Neural cell (in vitro differentiated cells): Measurements from ENCODE around the gene RECK.

Source experiments
- EP300 ChIP-seq: fragments of 450-650 bp; conservative IDR thresholded peaks from 2 replicates; pipeline ENCODE4 v1.6.1; 2014; ENCODE audit warnings: antibody characterized with exemption, mild to moderate bottlenecking, moderate library complexity; ENCODE audit not compliant: poor library complexity, severe bottlenecking
- MXI1 ChIP-seq: fragments of 450-650 bp; conservative IDR thresholded peaks from 2 replicates; pipeline ENCODE4 v1.6.1; 2014; ENCODE audit warnings: antibody characterized with exemption, mild to moderate bottlenecking; ENCODE audit not compliant: poor library complexity, severe bottlenecking
- TF ChIP-seq, protein P1 (sequence below): fragments of 450-650 bp; IDR thresholded peaks from 2 replicates; pipeline ENCODE4 v1.5.1; 2014; ENCODE audit warnings: antibody characterized with exemption, mild to moderate bottlenecking, moderate library complexity; ENCODE audit not compliant: poor library complexity, severe bottlenecking
- TF ChIP-seq, protein P2 (sequence below): IDR thresholded peaks from 2 replicates; pipeline ENCODE4 v1.6.1; 2012; ENCODE audit warnings: borderline replicate concordance

DNA sequence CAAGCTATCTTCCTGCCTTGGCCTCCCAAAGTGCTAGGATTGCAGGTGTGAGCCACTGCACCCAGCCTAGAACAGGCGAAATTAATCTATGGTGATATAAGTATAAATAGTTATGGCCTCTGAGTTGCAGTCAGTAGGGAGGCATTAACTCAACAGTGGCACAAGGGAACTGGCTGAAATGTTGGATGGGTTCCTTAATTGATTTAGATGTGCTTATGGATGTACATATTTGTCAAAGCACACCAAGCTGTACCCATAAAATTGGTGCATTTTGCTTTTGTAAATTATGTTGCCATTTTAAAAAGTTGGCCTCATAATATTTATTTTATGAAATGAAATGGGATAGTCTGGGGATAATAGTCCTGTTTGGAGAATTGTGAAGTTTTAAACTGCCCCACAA, 63.0 kb downstream of the RECK start:
- TF ChIP-seq, protein P1, sequence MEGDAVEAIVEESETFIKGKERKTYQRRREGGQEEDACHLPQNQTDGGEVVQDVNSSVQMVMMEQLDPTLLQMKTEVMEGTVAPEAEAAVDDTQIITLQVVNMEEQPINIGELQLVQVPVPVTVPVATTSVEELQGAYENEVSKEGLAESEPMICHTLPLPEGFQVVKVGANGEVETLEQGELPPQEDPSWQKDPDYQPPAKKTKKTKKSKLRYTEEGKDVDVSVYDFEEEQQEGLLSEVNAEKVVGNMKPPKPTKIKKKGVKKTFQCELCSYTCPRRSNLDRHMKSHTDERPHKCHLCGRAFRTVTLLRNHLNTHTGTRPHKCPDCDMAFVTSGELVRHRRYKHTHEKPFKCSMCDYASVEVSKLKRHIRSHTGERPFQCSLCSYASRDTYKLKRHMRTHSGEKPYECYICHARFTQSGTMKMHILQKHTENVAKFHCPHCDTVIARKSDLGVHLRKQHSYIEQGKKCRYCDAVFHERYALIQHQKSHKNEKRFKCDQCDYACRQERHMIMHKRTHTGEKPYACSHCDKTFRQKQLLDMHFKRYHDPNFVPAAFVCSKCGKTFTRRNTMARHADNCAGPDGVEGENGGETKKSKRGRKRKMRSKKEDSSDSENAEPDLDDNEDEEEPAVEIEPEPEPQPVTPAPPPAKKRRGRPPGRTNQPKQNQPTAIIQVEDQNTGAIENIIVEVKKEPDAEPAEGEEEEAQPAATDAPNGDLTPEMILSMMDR = no peak
- TF ChIP-seq MXI1 (no peak), EP300 (no peak)
- TF ChIP-seq, protein P2, sequence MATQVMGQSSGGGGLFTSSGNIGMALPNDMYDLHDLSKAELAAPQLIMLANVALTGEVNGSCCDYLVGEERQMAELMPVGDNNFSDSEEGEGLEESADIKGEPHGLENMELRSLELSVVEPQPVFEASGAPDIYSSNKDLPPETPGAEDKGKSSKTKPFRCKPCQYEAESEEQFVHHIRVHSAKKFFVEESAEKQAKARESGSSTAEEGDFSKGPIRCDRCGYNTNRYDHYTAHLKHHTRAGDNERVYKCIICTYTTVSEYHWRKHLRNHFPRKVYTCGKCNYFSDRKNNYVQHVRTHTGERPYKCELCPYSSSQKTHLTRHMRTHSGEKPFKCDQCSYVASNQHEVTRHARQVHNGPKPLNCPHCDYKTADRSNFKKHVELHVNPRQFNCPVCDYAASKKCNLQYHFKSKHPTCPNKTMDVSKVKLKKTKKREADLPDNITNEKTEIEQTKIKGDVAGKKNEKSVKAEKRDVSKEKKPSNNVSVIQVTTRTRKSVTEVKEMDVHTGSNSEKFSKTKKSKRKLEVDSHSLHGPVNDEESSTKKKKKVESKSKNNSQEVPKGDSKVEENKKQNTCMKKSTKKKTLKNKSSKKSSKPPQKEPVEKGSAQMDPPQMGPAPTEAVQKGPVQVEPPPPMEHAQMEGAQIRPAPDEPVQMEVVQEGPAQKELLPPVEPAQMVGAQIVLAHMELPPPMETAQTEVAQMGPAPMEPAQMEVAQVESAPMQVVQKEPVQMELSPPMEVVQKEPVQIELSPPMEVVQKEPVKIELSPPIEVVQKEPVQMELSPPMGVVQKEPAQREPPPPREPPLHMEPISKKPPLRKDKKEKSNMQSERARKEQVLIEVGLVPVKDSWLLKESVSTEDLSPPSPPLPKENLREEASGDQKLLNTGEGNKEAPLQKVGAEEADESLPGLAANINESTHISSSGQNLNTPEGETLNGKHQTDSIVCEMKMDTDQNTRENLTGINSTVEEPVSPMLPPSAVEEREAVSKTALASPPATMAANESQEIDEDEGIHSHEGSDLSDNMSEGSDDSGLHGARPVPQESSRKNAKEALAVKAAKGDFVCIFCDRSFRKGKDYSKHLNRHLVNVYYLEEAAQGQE = no peak
